ENCODE results near the gene LAMA2.

- TF ChIP-seq CTCF (IDR thresholded peaks at IDR 0.05; ENCODE audit: extremely low read depth in 1 of 2, insufficient read depth in 1 of 2, low read depth in 1 of 2, low read length in 2 of 2) (no peak), EZH2 (IDR thresholded peaks at IDR 0.05; ENCODE audit: borderline replicate concordance, low read depth, low read length, severe bottlenecking) (no peak)
These were observed 633.1 kb downstream of the LAMA2 start for GRCh38 chr6:129516005-129516404.

All from endothelial cell of umbilical vein (primary cell).